Transverse colon (tissue), 4 donors: ENCODE data around the gene GIPC3. TPM values are rescaled to one million over a fixed set of nuclear protein-coding genes. Genes with fewer than 3 reads are reported as not detected.

Source experiments
- DNase-seq: peaks from one replicate; pipeline ENCODE4 v3.0.0-alpha.2; 2019
- H3K27ac ChIP-seq, 4 donors: fragments of 200-600 bp; sonication (generic); 2 replicates each; pipeline ENCODE4 v1.5.1; 2016 to 2018; ENCODE audit warnings: inconsistent platforms in 4 of 4
- H3K27me3 ChIP-seq: fragments of 200-600 bp; sonication (generic); 2 replicates; pipeline ENCODE4 v1.5.1; 2017; ENCODE audit warnings: inconsistent platforms
- H3K36me3 ChIP-seq, 4 donors: fragments of 200-600 bp; sonication (generic); 2 replicates each; pipeline ENCODE4 v1.5.1; 2017 to 2019; ENCODE audit warnings: inconsistent platforms in 4 of 4
- H3K4me1 ChIP-seq, 4 donors: fragments of 200-600 bp; sonication (generic); 2 replicates each; pipeline ENCODE4 v1.5.1; 2017 to 2020; ENCODE audit warnings: inconsistent platforms in 4 of 4
- H3K4me3 ChIP-seq, 4 donors: fragments of 200-600 bp; sonication (generic); 1 replicate in 1 of 4; 2 replicates in 3 of 4; pipeline versions ENCODE4 v1.5.1 to v1.6.1; 2017 to 2019; ENCODE audit warnings: inconsistent platforms in 4 of 4
- H3K9me3 ChIP-seq, 2 donors: fragments of 200-600 bp; sonication (generic); 2 replicates each; pipeline ENCODE4 v1.5.1; 2017 to 2019; ENCODE audit warnings: inconsistent platforms in 2 of 2
- CTCF ChIP-seq, 5 experiments: fragments of 200-600 bp in 3 of 5; fragments of 450-650 bp in 2 of 5; sonication (generic) in 3 of 5; IDR thresholded peaks; 1 replicate in 2 of 5; 2 replicates in 3 of 5; pipeline ENCODE4 v1.5.1; 2016 to 2017; ENCODE audit warnings: antibody characterized with exemption in 5 of 5, inconsistent platforms in 3 of 5, mild to moderate bottlenecking in 2 of 5, moderate library complexity in 1 of 5
- EP300 ChIP-seq: sonication (generic); formaldehyde crosslinking; IDR thresholded peaks from one replicate; pipeline ENCODE4 v1.6.1; 2017; ENCODE audit warnings: antibody characterized with exemption, low read depth
- POLR2A ChIP-seq: fragments of 450-650 bp; IDR thresholded peaks from one replicate; pipeline ENCODE4 v1.6.1; 2016; ENCODE audit warnings: antibody characterized with exemption, mild to moderate bottlenecking, moderate library complexity
- POLR2AphosphoS5 ChIP-seq, 3 donors: sonication (generic); formaldehyde crosslinking; IDR thresholded peaks; one replicate each; pipeline ENCODE4 v1.6.1; 2016; ENCODE audit warnings: antibody characterized with exemption in 3 of 3
- WGBS, 2 donors: methylation state at CpG; one replicate each; pipeline ENCODE4 v1.1.5; 2018; ENCODE audit warnings: low coverage in 1 of 2; 5-methylcytosine and 5-hydroxymethylcytosine counted together
- in situ Hi-C, 4 donors: fragments of 200-750 bp; cut with MboI; loops; one replicate each; pipeline versions ENCODE4 v1.15.0 to v1.15.1; 2017; ENCODE audit warnings: low sequenced_read_pairs in 3 of 4, low pct_ligation_motif_present in 1 of 4, low pct_unique_long_range_greater_than_20kb in 1 of 4
- intact Hi-C: fragments of 100-400 bp; cut with DNase I; formaldehyde crosslinking; loops from one replicate; pipeline ENCODE4 v1.15.1; 2023; ENCODE audit warnings: low total_unique reads
- total RNA-seq, 4 donors: library from RNA; depleted of rRNA; stranded (reverse); fragments of >200 nt; gene quantifications; one replicate each; pipeline ENCODE4 v1.1.0, GENCODE V29; 2016

GIPC3 gene
- total RNA-seq, 4 donors from 2014 or later, result 0.14 to 0.95 (median 0.60) TPM; not detected in 1

- H3K27me3 ChIP-seq, result no peaks in the 10 kb centered on the region
- TF ChIP-seq CTCF (IDR thresholded peaks at IDR 0.05) (no peak), POLR2AphosphoS5 (IDR thresholded peaks at IDR 0.05) (no peak), POLR2A (no peak), EP300 (no peak)
- H3K4me3 ChIP-seq, result no peak overlapping the region
- intact Hi-C loops, result no loop called here
- 87% methylated on average over 13 of the region's 19 CpGs; no CpG with 5 or more reads in 1 of the 2 donors for WGBS, 2 donors
- H3K36me3 ChIP-seq, result peaks cover 0 to 15% (median 6%) of the 10 kb centered on the region in 4 donors
- no peaks in the 10 kb centered on the region for H3K4me1 ChIP-seq
- H3K27ac ChIP-seq, result no peak overlapping the region
- in situ Hi-C loops, result no loop called here
- DNase-seq, result no peak
- no peaks in the 10 kb centered on the region for H3K9me3 ChIP-seq
Observed at GRCh38 chr19:3634496-3635045, 49.3 kb downstream of the GIPC3 start.

GRCh38 chr19:3636506-3636905, 51.2 kb downstream of the GIPC3 start:
- peaks cover 0 to 18% (median 6%) of the 10 kb centered on the region in 4 donors for H3K36me3 ChIP-seq
- intact Hi-C loops, result no loop called here
- H3K4me1 ChIP-seq, result no peaks in the 10 kb centered on the region
- in situ Hi-C loops, result no loop called here
- TF ChIP-seq POLR2AphosphoS5 (IDR thresholded peaks at IDR 0.05) (no peak), EP300 (no peak), POLR2A (no peak), CTCF (IDR thresholded peaks at IDR 0.05) (no peak)
- WGBS, 2 donors, result 92% methylated on average over 20 of the region's 20 CpGs; no CpG with 5 or more reads in 1 of the 2 donors
- H3K4me3 ChIP-seq, result no peak overlapping the region
- no peaks in the 10 kb centered on the region for H3K27me3 ChIP-seq
- no peaks in the 10 kb centered on the region for H3K9me3 ChIP-seq
- DNase-seq, result no peak
- H3K27ac ChIP-seq, result no peak overlapping the region

- no peaks in the 10 kb centered on the region for H3K9me3 ChIP-seq
- no peaks in the 10 kb centered on the region for H3K4me1 ChIP-seq
- no peaks in the 10 kb centered on the region for H3K27me3 ChIP-seq
- no peak overlapping the region for H3K4me3 ChIP-seq
- TF ChIP-seq POLR2A (no peak), CTCF (IDR thresholded peaks at IDR 0.05) (no peak), EP300 (no peak), POLR2AphosphoS5 (IDR thresholded peaks at IDR 0.05) (no peak)
- H3K27ac ChIP-seq, result no peak overlapping the region
- intact Hi-C loops (no loop called here), in situ Hi-C loops (no loop called here)
- DNase-seq, result no peak
- WGBS, 2 donors, result 75 to 90% methylated on average over 1 to 5 of the region's 20 CpGs
- peaks cover 0 to 22% (median 5%) of the 10 kb centered on the region in 4 donors for H3K36me3 ChIP-seq
Observed at GRCh38 chr19:3636962-3637361, 51.7 kb downstream of the GIPC3 start.

- TF ChIP-seq EP300, result no peak
- TF ChIP-seq CTCF (IDR thresholded peaks at IDR 0.05), result no peak
- no peak for TF ChIP-seq POLR2A
- TF ChIP-seq POLR2AphosphoS5 (IDR thresholded peaks at IDR 0.05), result no peak
- H3K9me3 ChIP-seq, result no peaks in the 10 kb centered on the region
- intact Hi-C loops (no loop called here), in situ Hi-C loops (no loop called here)
- H3K4me1 ChIP-seq, result no peaks in the 10 kb centered on the region
- H3K27me3 ChIP-seq, result no peaks in the 10 kb centered on the region
- 96% methylated on average over 18 of the region's 23 CpGs; no CpG with 5 or more reads in 1 of the 2 donors for WGBS, 2 donors
- no peak for DNase-seq
- H3K4me3 ChIP-seq, result no peak overlapping the region
- peaks cover 0 to 16% (median 2%) of the 10 kb centered on the region in 4 donors for H3K36me3 ChIP-seq
- no peak overlapping the region for H3K27ac ChIP-seq
Observed at GRCh38 chr19:3637621-3638020, 52.3 kb downstream of the GIPC3 start.
